Skin epidermis (tissue), 12 donors: Measurements from ENCODE around the gene SLC23A3.

Experiments
- H3K27ac ChIP-seq, 21 experiments: fragments of 200-600 bp; sonication (generic) in 11 of 21; one replicate each; pipeline ENCODE4 v1.5.0; 2020; ENCODE audit warnings: mild to moderate bottlenecking in 3 of 21, inconsistent platforms in 2 of 21, moderate library complexity in 2 of 21
- H3K4me3 ChIP-seq, 7 experiments: fragments of 200-600 bp; sonication (generic) in 2 of 7; one replicate each; pipeline ENCODE4 v1.5.0; 2020; ENCODE audit warnings: inconsistent platforms in 2 of 7, mild to moderate bottlenecking in 2 of 7, moderate library complexity in 1 of 7

Gene SLC23A3

GRCh38 chr2:219178377-219179175 is 8.7 kb upstream of the SLC23A3 start:
- H3K27ac ChIP-seq, result peak overlapping the region; percentile 82 to 100 (median 98)
- H3K4me3 ChIP-seq, result peak overlapping the region; percentile 65 to 99 (median 96)

GRCh38 chr2:219177552-219178376 is 7.9 kb upstream of the SLC23A3 start, which contains the start of gene RETREG2:
Gene RETREG2, plus strand, starts transcription at chr2:219178275. Its CDS starts 78 bp downstream, at chr2:219178353.
- Histone ChIP-seq H3K4me3 (peak within 1 kb of the TSS; percentile 65 to 99 (median 96)), H3K27ac (peak within 1 kb of the TSS; percentile 82 to 100 (median 98))

- Histone ChIP-seq H3K4me3 (peak within 1 kb of the TSS; percentile 65 to 99 (median 96)), H3K27ac (peak within 1 kb of the TSS; percentile 63 to 100 (median 98))
Measured at GRCh38 chr2:219176818-219177551, 7.2 kb upstream of the SLC23A3 start, which contains the start of gene CNPPD1. Gene CNPPD1, minus strand, starts transcription at chr2:219176925. Its CDS starts 97 bp downstream, at chr2:219176828.

GRCh38 chr2:219175928-219176817 is 6.3 kb upstream of the SLC23A3 start:
- H3K4me3 ChIP-seq, result peak overlapping the region; percentile 65 to 99 (median 96)
- H3K27ac ChIP-seq, result peak overlapping the region; percentile 63 to 100 (median 98)

- Histone ChIP-seq H3K4me3 (peak overlapping the region in 3 of 7 experiments; percentile 65 to 99 (median 99)), H3K27ac (peak overlapping the region in 12 of 21 experiments; percentile 92 to 98 (median 98))
Measured at GRCh38 chr2:219175486-219175885, 5.7 kb upstream of the SLC23A3 start.

GRCh38 chr2:219174801-219175200 is 5.0 kb upstream of the SLC23A3 start:
- H3K27ac ChIP-seq, result peak overlapping the region in 1 of 21 experiments; percentile 16
- H3K4me3 ChIP-seq, result no peak overlapping the region

GRCh38 chr2:219174146-219174545 is 4.3 kb upstream of the SLC23A3 start:
- Histone ChIP-seq H3K4me3 (no peak overlapping the region), H3K27ac (no peak overlapping the region)

GRCh38 chr2:219173176-219173575 is 3.3 kb upstream of the SLC23A3 start:
- no peak overlapping the region for H3K27ac ChIP-seq
- no peak overlapping the region for H3K4me3 ChIP-seq

GRCh38 chr2:219172231-219173154 is 2.7 kb upstream of the SLC23A3 start:
- Histone ChIP-seq H3K4me3 (no peak overlapping the region), H3K27ac (peak overlapping the region in 6 of 21 experiments; percentile 47 to 71 (median 56))

- peak overlapping the region in 12 of 21 experiments; percentile 1 to 71 (median 52) for H3K27ac ChIP-seq
- H3K4me3 ChIP-seq, result no peak overlapping the region
Measured at GRCh38 chr2:219171231-219171651, 1.4 kb upstream of the SLC23A3 start.

- H3K4me3 ChIP-seq, result no peak overlapping the region
- peak overlapping the region in 1 of 21 experiments; percentile 2 for H3K27ac ChIP-seq
Measured at GRCh38 chr2:219168932-219169331, 897 bp downstream of the SLC23A3 start.

- no peak overlapping the region for H3K4me3 ChIP-seq
- peak overlapping the region in 1 of 21 experiments; percentile 2 for H3K27ac ChIP-seq
Measured at GRCh38 chr2:219168526-219168925, 1.3 kb downstream of the SLC23A3 start.

GRCh38 chr2:219167997-219168396 is 1.8 kb downstream of the SLC23A3 start:
- no peak overlapping the region for H3K4me3 ChIP-seq
- no peak overlapping the region for H3K27ac ChIP-seq

- Histone ChIP-seq H3K4me3 (no peak overlapping the region), H3K27ac (no peak overlapping the region)
Measured at GRCh38 chr2:219165058-219165911, 4.5 kb downstream of the SLC23A3 start.

- H3K4me3 ChIP-seq, result no peak overlapping the region
- H3K27ac ChIP-seq, result no peak overlapping the region
Measured at GRCh38 chr2:219163156-219163555, 6.7 kb downstream of the SLC23A3 start.

GRCh38 chr2:219161097-219161496 is 8.7 kb downstream of the SLC23A3 start:
- peak overlapping the region in 16 of 21 experiments; percentile 78 to 97 (median 89) for H3K27ac ChIP-seq

More at GRCh38 chr2:219161097-219161496, 8.7 kb downstream of the SLC23A3 start:
- peak overlapping the region; percentile 50 to 73 (median 65) for H3K4me3 ChIP-seq
